Duodenal mucosa (tissue), 2 donors: ENCODE measurements around the gene GRID1.

ENCODE experiments used
- H3K27ac ChIP-seq: one replicate; pipeline ENCODE4 v1.7.0; 2013; ENCODE audit warnings: low read depth, low read length
- H3K27me3 ChIP-seq, 2 donors: one replicate each; pipeline ENCODE4 v1.7.0; 2013; ENCODE audit warnings: low read length in 2 of 2, control low read depth in 1 of 2; ENCODE audit not compliant: insufficient read depth in 2 of 2, control insufficient read depth in 1 of 2
- H3K36me3 ChIP-seq, 2 donors: one replicate each; pipeline ENCODE4 v1.7.0; 2013; ENCODE audit warnings: low read length in 2 of 2, control low read depth in 1 of 2; ENCODE audit not compliant: insufficient read depth in 2 of 2, control insufficient read depth in 1 of 2
- H3K4me1 ChIP-seq, 2 donors: one replicate each; pipeline ENCODE4 v1.7.0; 2013; ENCODE audit warnings: low read length in 2 of 2, control low read depth in 1 of 2; ENCODE audit not compliant: insufficient read depth in 2 of 2, control insufficient read depth in 1 of 2
- H3K4me3 ChIP-seq, 2 donors: one replicate each; pipeline ENCODE4 v1.7.0; 2013; ENCODE audit warnings: low read length in 2 of 2, low read depth in 1 of 2
- H3K9ac ChIP-seq, 2 donors: one replicate each; pipeline ENCODE4 v1.7.0; 2013; ENCODE audit warnings: low read length in 2 of 2, low read depth in 1 of 2
- H3K9me3 ChIP-seq, 2 donors: one replicate each; pipeline ENCODE4 v1.7.0; 2013; ENCODE audit warnings: low read length in 2 of 2, control low read depth in 1 of 2; ENCODE audit not compliant: control insufficient read depth in 1 of 2

GRID1 gene

GRCh38 chr10:85864173-85864549 lies 502.4 kb downstream of the GRID1 start:
- Histone ChIP-seq H3K27me3 (no peaks in the 10 kb centered on the region), H3K27ac (no peak overlapping the region), H3K4me1 (no peaks in the 10 kb centered on the region), H3K9me3 (no peaks in the 10 kb centered on the region), H3K4me3 (no peak overlapping the region), H3K9ac (no peak overlapping the region), H3K36me3 (no peaks in the 10 kb centered on the region)

- no peaks in the 10 kb centered on the region for H3K9me3 ChIP-seq
- H3K36me3 ChIP-seq, result no peaks in the 10 kb centered on the region
- no peaks in the 10 kb centered on the region for H3K27me3 ChIP-seq
- no peak overlapping the region for H3K9ac ChIP-seq
- H3K4me1 ChIP-seq, result no peaks in the 10 kb centered on the region
- no peak overlapping the region for H3K27ac ChIP-seq
- no peak overlapping the region for H3K4me3 ChIP-seq
Measured at GRCh38 chr10:85863301-85864172, 503.1 kb downstream of the GRID1 start.

- no peaks in the 10 kb centered on the region for H3K36me3 ChIP-seq
- no peak overlapping the region for H3K9ac ChIP-seq
- no peaks in the 10 kb centered on the region for H3K4me1 ChIP-seq
- no peak overlapping the region for H3K4me3 ChIP-seq
- no peak overlapping the region for H3K27ac ChIP-seq
- no peaks in the 10 kb centered on the region for H3K27me3 ChIP-seq
- H3K9me3 ChIP-seq, result no peaks in the 10 kb centered on the region
Measured at GRCh38 chr10:85862771-85863170, 503.8 kb downstream of the GRID1 start.

- Histone ChIP-seq H3K27me3 (no peaks in the 10 kb centered on the region), H3K9me3 (no peaks in the 10 kb centered on the region), H3K9ac (no peak overlapping the region), H3K27ac (no peak overlapping the region), H3K36me3 (no peaks in the 10 kb centered on the region), H3K4me1 (no peaks in the 10 kb centered on the region), H3K4me3 (no peak overlapping the region)
Measured at GRCh38 chr10:85861513-85862197, 504.9 kb downstream of the GRID1 start.

- no peak overlapping the region for H3K9ac ChIP-seq
- H3K4me3 ChIP-seq, result no peak overlapping the region
- H3K27ac ChIP-seq, result no peak overlapping the region
- no peaks in the 10 kb centered on the region for H3K4me1 ChIP-seq
- H3K36me3 ChIP-seq, result no peaks in the 10 kb centered on the region
- H3K9me3 ChIP-seq, result no peaks in the 10 kb centered on the region
- no peaks in the 10 kb centered on the region for H3K27me3 ChIP-seq
Measured at GRCh38 chr10:85859859-85860258, 506.7 kb downstream of the GRID1 start.

GRCh38 chr10:85858776-85859515 lies 507.6 kb downstream of the GRID1 start:
- H3K9me3 ChIP-seq, result no peaks in the 10 kb centered on the region
- no peak overlapping the region for H3K27ac ChIP-seq
- H3K4me3 ChIP-seq, result no peak overlapping the region
- H3K9ac ChIP-seq, result no peak overlapping the region
- H3K27me3 ChIP-seq, result no peaks in the 10 kb centered on the region
- H3K36me3 ChIP-seq, result no peaks in the 10 kb centered on the region
- H3K4me1 ChIP-seq, result no peaks in the 10 kb centered on the region

- no peaks in the 10 kb centered on the region for H3K4me1 ChIP-seq
- no peak overlapping the region for H3K9ac ChIP-seq
- H3K4me3 ChIP-seq, result no peak overlapping the region
- H3K27ac ChIP-seq, result no peak overlapping the region
- no peaks in the 10 kb centered on the region for H3K9me3 ChIP-seq
- H3K36me3 ChIP-seq, result no peaks in the 10 kb centered on the region
- no peaks in the 10 kb centered on the region for H3K27me3 ChIP-seq
Measured at GRCh38 chr10:85857791-85858190, 508.8 kb downstream of the GRID1 start.

- no peaks in the 10 kb centered on the region for H3K36me3 ChIP-seq
- H3K9me3 ChIP-seq, result no peaks in the 10 kb centered on the region
- no peak overlapping the region for H3K27ac ChIP-seq
- no peak overlapping the region for H3K4me3 ChIP-seq
- H3K9ac ChIP-seq, result no peak overlapping the region
- no peaks in the 10 kb centered on the region for H3K27me3 ChIP-seq
- H3K4me1 ChIP-seq, result no peaks in the 10 kb centered on the region
Measured at GRCh38 chr10:85857305-85857704, 509.3 kb downstream of the GRID1 start.

- no peaks in the 10 kb centered on the region for H3K4me1 ChIP-seq
- H3K27me3 ChIP-seq, result no peaks in the 10 kb centered on the region
- peaks cover 0 to 4% of the 10 kb centered on the region in 2 donors for H3K9me3 ChIP-seq
- no peaks in the 10 kb centered on the region for H3K36me3 ChIP-seq
- no peak overlapping the region for H3K4me3 ChIP-seq
- no peak overlapping the region for H3K27ac ChIP-seq
- no peak overlapping the region for H3K9ac ChIP-seq
Measured at GRCh38 chr10:85851934-85852333, 514.7 kb downstream of the GRID1 start.

GRCh38 chr10:85851325-85851724 lies 515.3 kb downstream of the GRID1 start:
- Histone ChIP-seq H3K4me1 (no peaks in the 10 kb centered on the region), H3K9ac (no peak overlapping the region), H3K27me3 (no peaks in the 10 kb centered on the region), H3K27ac (no peak overlapping the region), H3K4me3 (no peak overlapping the region), H3K36me3 (no peaks in the 10 kb centered on the region), H3K9me3 (peaks cover 0 to 4% of the 10 kb centered on the region in 2 donors)
